Loucy (cell line): ENCODE data around the gene PARP1.

Source experiments
- CTCF ChIP-seq: fragments of 200-600 bp; sonication (generic); conservative IDR thresholded peaks from 2 replicates; pipeline ENCODE4 v1.5.1; 2014; ENCODE audit warnings: mild to moderate bottlenecking, antibody characterized with exemption, low read length
- EZH2phosphoT487 ChIP-seq: fragments of 200-600 bp; IDR thresholded peaks from 2 replicates; pipeline ENCODE4 v1.6.1; 2018; ENCODE audit warnings: antibody characterized with exemption, mild to moderate bottlenecking, moderate library complexity, borderline replicate concordance

GRCh38 chr1:226436472-226436854 is 28.6 kb upstream of the PARP1 start:
- TF ChIP-seq CTCF (no peak), EZH2phosphoT487 (no peak)
